GM12864 (cell line): ENCODE measurements around the gene SLC9A7.
"Not testable (repeated sequence)": the region's sequence is repeated elsewhere in the genome, so short reads cannot be mapped to it uniquely, and the experiment has no call there.

Source experiments
- DNase-seq: peaks from one replicate; pipeline ENCODE4 v3.0.0-alpha.2; 2011; ENCODE audit warnings: low read depth
- H3K4me3 ChIP-seq: 2 replicates; pipeline ENCODE4 v1.5.1; 2011; ENCODE audit warnings: mild to moderate bottlenecking, low read depth, low read length, control low read depth
- CTCF ChIP-seq: IDR thresholded peaks from 2 replicates; pipeline ENCODE4 v1.5.1; 2011; ENCODE audit warnings: low read depth, mild to moderate bottlenecking, moderate library complexity, low read length, control low read depth, inconsistent platforms; ENCODE audit errors: missing control alignments

The SLC9A7 gene

GRCh38 chrX:46735622-46736021, 23.3 kb downstream of the SLC9A7 start:
- TF ChIP-seq CTCF: no peak
- no peak overlapping the region for H3K4me3 ChIP-seq
- DNase-seq: no peak

GRCh38 chrX:46733226-46733625, 25.7 kb downstream of the SLC9A7 start:
- no peak overlapping the region for H3K4me3 ChIP-seq
- no peak for DNase-seq
- no peak for TF ChIP-seq CTCF

GRCh38 chrX:46730765-46731164, 28.2 kb downstream of the SLC9A7 start:
- DNase-seq: no peak
- no peak for TF ChIP-seq CTCF
- no peak overlapping the region for H3K4me3 ChIP-seq

- TF ChIP-seq CTCF: no peak
- no peak overlapping the region for H3K4me3 ChIP-seq
- no peak for DNase-seq
Observed at GRCh38 chrX:46727441-46727840, 31.5 kb downstream of the SLC9A7 start.

- H3K4me3 ChIP-seq, DNase-seq: not testable (repeated sequence)
Observed at GRCh38 chrX:46723569-46723927, 35.4 kb downstream of the SLC9A7 start.

GRCh38 chrX:46722742-46723568, 36.0 kb downstream of the SLC9A7 start:
- no peak for DNase-seq
- H3K4me3 ChIP-seq: no peak overlapping the region
- TF ChIP-seq CTCF: no peak

GRCh38 chrX:46716796-46717195, 42.1 kb downstream of the SLC9A7 start:
- H3K4me3 ChIP-seq: peak overlapping the region; percentile 4; the same call in 1 of the 2 replicates
- DNase-seq: no peak
- no peak for TF ChIP-seq CTCF
